Large intestine (tissue), 3 donors: ENCODE measurements around the gene PLXNA4. TPM values are rescaled to one million over a fixed set of nuclear protein-coding genes. Genes with fewer than 3 reads are reported as not detected.

Source experiments
- DNase-seq, 2 donors: peaks; one replicate each; pipeline versions ENCODE4 v3.0.0 to v3.0.0-alpha.2; 2013
- H3K27ac ChIP-seq: one replicate; pipeline ENCODE4 v1.5.1; 2013; ENCODE audit warnings: low read length
- H3K27me3 ChIP-seq: 2 replicates; pipeline ENCODE4 v1.6.1; 2013; ENCODE audit warnings: low read length; ENCODE audit not compliant: control insufficient read depth, insufficient read depth
- H3K36me3 ChIP-seq: 2 replicates; pipeline ENCODE4 v1.6.1; 2013; ENCODE audit warnings: low read length; ENCODE audit not compliant: control insufficient read depth, insufficient read depth
- H3K4me1 ChIP-seq: one replicate; pipeline ENCODE4 v1.6.1; 2013; ENCODE audit warnings: low read length; ENCODE audit not compliant: control insufficient read depth, insufficient read depth
- H3K4me3 ChIP-seq: one replicate; pipeline ENCODE4 v1.5.1; 2013; ENCODE audit warnings: low read length
- H3K9me3 ChIP-seq: one replicate; pipeline ENCODE4 v1.6.1; 2013; ENCODE audit warnings: mild to moderate bottlenecking, low read depth, low read length, moderate library complexity; ENCODE audit not compliant: control insufficient read depth
- whole genome bisulfite sequencing: methylation state at CpG from one replicate; pipeline ENCODE4 v1.1.5; 2013; ENCODE audit warnings: low lambda C conversion rate; ENCODE audit not compliant: insufficient coverage; 5-methylcytosine and 5-hydroxymethylcytosine counted together
- polyA plus RNA-seq: library from polyadenylated mRNA; unstranded; fragments of 120-200 nt; gene quantifications from one replicate; pipeline ENCODE4 v1.2.1, GENCODE V29; 2013

PLXNA4 gene
- polyA plus RNA-seq, 1 donor: 3.2 TPM

DNA sequence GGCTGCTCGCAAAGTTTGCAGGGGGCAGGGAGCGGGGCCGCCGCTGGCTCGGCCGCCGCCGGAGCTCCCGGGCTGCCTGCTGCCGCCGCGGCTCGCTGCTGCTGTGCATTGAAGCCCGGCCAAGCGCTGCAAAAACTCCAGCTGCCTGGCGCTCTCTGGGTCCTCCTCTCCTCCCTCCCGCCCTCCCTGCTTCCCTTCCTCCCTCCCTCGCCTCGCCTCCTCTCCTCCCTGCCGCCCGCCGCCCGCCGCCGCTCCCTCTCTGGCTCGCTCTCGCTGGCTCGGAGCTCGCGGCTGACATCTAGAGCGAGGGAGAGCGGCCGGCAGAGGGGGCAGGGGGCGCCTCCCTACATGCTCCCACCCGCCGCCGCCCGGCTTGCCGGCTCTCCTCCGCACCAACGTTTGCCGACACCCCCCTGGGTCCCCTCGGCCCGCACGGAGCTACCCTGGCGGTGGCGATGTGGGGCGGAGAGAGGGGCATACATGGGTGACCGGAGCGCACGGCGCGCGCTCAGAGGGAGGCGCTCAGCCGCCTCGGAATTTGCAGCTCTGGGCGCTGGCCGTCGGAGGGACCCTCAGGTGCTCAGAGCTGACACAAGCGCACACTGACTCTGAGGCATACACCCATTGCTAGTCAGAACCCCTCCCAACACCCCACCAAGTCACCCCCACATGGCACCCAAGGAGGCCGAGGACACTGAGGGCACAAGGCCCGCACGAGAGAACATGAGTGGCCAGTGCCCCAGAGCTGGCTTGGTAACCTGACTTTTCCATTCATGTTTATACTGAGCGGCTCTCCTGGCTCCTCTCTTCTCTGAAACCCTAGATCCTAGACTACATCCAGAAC, 1.2 kb upstream of the PLXNA4 start:
- peaks cover 2% of the 10 kb centered on the region for H3K4me1 ChIP-seq
- no peak overlapping the region for H3K4me3 ChIP-seq
- H3K36me3 ChIP-seq: no peaks in the 10 kb centered on the region
- H3K27ac ChIP-seq: no peak overlapping the region
- H3K9me3 ChIP-seq: peaks cover 6% of the 10 kb centered on the region
- peak; percentile 44 to 59 for DNase-seq
- no CpG with 5 or more reads among the region's 65 CpGs for WGBS
- peaks cover 72% of the 10 kb centered on the region for H3K27me3 ChIP-seq

DNA sequence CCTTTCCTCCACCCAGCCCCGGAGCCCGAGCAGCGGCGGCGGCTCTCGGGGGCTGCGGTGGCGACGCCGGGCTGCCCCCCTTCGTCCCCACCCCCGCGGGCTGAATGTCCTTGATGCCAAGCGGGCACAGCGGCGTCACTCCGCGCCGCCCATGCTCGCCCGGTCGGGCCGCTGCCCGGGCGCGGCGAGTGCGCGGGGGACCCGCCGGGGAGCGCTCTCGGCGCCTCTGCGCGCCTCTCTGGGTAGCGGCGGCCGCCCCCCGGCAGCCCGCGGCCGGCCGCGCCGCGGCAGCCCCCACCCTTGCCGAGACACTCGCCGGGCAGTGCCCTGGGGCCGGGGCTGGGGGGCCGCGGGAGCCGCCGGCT, 433 bp upstream of the PLXNA4 start:
- H3K36me3 ChIP-seq: no peaks in the 10 kb centered on the region
- H3K4me3 ChIP-seq: peak overlapping the region; percentile 12
- no CpG with 5 or more reads among the region's 55 CpGs for WGBS
- H3K27me3 ChIP-seq: peaks cover 75% of the 10 kb centered on the region
- DNase-seq: no peak
- peaks cover 6% of the 10 kb centered on the region for H3K9me3 ChIP-seq
- H3K4me1 ChIP-seq: peaks cover 2% of the 10 kb centered on the region
- no peak overlapping the region for H3K27ac ChIP-seq

GRCh38 chr7:132575419-132575981, 770 bp downstream of the PLXNA4 start:
- Histone ChIP-seq H3K27ac (no peak overlapping the region), H3K27me3 (peaks cover 87% of the 10 kb centered on the region), H3K36me3 (no peaks in the 10 kb centered on the region), H3K4me1 (peaks cover 2% of the 10 kb centered on the region), H3K4me3 (peak overlapping the region; percentile 12), H3K9me3 (peaks cover 6% of the 10 kb centered on the region)
- peak in 1 of 2 donors; percentile 38 for DNase-seq
- WGBS: no CpG with 5 or more reads among the region's 27 CpGs

DNA sequence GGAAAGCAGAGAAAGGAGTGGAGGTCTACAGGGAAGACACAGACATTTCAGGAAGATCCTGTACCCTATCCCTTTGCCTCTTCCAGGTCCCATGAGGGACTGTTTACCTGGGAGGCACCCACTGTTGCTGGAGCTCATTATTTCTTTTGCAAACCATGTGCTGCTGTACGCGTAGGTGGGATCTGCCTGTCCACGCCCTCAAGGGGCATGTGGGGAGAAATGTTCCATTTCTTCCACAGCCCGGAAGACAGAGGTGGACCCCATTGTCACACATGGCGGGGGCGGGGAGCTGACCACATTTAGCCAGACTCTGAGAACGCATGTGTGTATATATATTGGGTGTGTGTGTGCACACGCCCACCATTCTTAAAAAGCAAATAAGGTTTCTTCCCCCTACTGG, 2.0 kb downstream of the PLXNA4 start:
- WGBS: no CpG with 5 or more reads among the region's 8 CpGs
- no peak overlapping the region for H3K4me3 ChIP-seq
- no peak overlapping the region for H3K27ac ChIP-seq
- no peak for DNase-seq
- H3K9me3 ChIP-seq: peaks cover 6% of the 10 kb centered on the region
- peaks cover 89% of the 10 kb centered on the region for H3K27me3 ChIP-seq
- no peaks in the 10 kb centered on the region for H3K36me3 ChIP-seq
- peaks cover 2% of the 10 kb centered on the region for H3K4me1 ChIP-seq

DNA sequence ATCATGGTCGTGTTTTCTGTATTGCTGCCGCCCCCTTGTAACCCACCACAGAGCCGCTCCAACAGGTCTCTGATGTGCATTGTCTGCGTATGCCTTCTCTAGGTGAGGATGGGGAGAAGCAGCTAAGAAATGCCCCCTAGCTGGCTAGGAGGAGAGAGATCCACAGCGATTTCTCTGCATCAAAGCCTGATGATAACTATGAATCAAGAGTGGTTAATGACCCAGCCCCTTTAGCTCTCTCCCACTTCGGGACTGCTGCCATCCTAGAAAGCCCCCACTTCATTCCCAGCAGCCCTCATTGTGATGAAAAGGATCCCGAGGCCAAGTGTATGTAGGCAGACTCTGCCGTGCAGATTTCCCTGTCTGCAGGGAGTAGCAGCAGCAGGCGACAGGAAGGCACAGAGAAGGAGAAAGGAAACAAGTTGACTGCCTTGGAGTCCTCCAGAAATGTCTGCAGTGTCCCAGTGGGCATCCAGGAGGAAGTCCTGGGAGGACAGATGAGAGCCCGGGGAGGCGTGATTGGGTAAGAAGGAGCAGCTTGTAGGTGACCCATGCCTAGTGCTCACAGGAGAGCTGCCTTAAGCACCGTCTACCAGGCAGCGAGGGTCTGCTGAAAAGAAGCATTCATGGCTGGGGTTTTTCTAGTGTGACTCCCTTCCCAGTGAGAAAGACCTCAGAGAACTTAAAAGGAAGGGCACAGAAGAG, 2.9 kb downstream of the PLXNA4 start:
- no peak overlapping the region for H3K4me3 ChIP-seq
- no CpG with 5 or more reads among the region's 13 CpGs for WGBS
- peaks cover 86% of the 10 kb centered on the region for H3K27me3 ChIP-seq
- H3K4me1 ChIP-seq: peaks cover 2% of the 10 kb centered on the region
- no peak overlapping the region for H3K27ac ChIP-seq
- peaks cover 6% of the 10 kb centered on the region for H3K9me3 ChIP-seq
- H3K36me3 ChIP-seq: no peaks in the 10 kb centered on the region
- DNase-seq: no peak

- H3K9me3 ChIP-seq: peaks cover 6% of the 10 kb centered on the region
Measured at GRCh38 chr7:132572526-132572925, 3.7 kb downstream of the PLXNA4 start.

GRCh38 chr7:132571970-132572369, 4.3 kb downstream of the PLXNA4 start:
- Histone ChIP-seq H3K9me3 (peaks cover 6% of the 10 kb centered on the region), H3K4me1 (peaks cover 2% of the 10 kb centered on the region), H3K27ac (no peak overlapping the region), H3K36me3 (no peaks in the 10 kb centered on the region), H3K4me3 (no peak overlapping the region), H3K27me3 (peaks cover 87% of the 10 kb centered on the region)
- no peak for DNase-seq
- no CpG with 5 or more reads among the region's 2 CpGs for WGBS

More at GRCh38 chr7:132572526-132572925, 3.7 kb downstream of the PLXNA4 start:
- Histone ChIP-seq H3K4me1 (peaks cover 2% of the 10 kb centered on the region), H3K27ac (no peak overlapping the region), H3K27me3 (peaks cover 86% of the 10 kb centered on the region), H3K4me3 (no peak overlapping the region), H3K36me3 (no peaks in the 10 kb centered on the region)
- WGBS: no CpG with 5 or more reads among the region's 3 CpGs
- DNase-seq: no peak

DNA sequence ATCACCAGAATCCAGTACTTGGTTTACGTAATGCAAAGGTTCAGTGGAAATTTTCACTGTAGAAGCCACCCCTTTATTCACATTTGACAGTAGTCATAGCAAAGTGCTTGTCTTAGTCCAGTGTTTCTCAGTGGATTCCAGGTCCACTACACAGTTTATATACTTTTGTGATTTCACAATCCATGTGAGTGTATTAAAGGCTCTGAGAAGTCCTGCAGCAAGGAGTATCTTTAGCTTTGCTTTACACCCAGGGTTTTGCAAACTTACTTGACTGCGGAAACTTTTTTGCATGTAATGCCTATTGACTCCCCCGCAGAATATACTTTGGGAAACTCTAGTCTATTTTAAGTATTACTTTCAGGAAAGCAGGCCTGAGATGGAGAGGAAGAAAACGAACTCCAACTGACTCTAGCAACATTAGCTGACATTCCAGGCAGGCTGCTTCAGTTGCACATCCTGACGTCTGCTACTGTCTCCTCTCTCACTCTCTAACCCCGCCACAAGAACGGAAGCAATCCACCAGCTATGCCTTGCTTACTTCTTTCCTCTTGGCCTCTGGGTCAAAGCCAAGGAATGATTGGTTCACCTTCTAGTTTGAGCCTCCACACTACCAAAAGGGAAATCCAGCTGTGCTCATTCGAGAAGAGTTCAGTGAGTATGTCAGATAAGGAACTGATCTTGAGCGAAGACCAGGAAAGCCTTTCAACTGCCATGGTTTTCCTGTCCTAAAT, 6.2 kb downstream of the PLXNA4 start:
- Histone ChIP-seq H3K4me1 (no peaks in the 10 kb centered on the region), H3K27ac (no peak overlapping the region), H3K36me3 (no peaks in the 10 kb centered on the region), H3K27me3 (peaks cover 86% of the 10 kb centered on the region), H3K4me3 (no peak overlapping the region), H3K9me3 (no peaks in the 10 kb centered on the region)
- DNase-seq: peak in 1 of 2 donors; percentile 9
- 46% methylated on average over 2 of the region's 9 CpGs for WGBS

- no peaks in the 10 kb centered on the region for H3K36me3 ChIP-seq
- WGBS: no CpG with 5 or more reads among the region's 2 CpGs
- H3K4me1 ChIP-seq: no peaks in the 10 kb centered on the region
- no peak overlapping the region for H3K27ac ChIP-seq
- no peak overlapping the region for H3K4me3 ChIP-seq
- peaks cover 81% of the 10 kb centered on the region for H3K27me3 ChIP-seq
- DNase-seq: no peak
- H3K9me3 ChIP-seq: no peaks in the 10 kb centered on the region
Measured at GRCh38 chr7:132568962-132569361, 7.3 kb downstream of the PLXNA4 start.

DNA sequence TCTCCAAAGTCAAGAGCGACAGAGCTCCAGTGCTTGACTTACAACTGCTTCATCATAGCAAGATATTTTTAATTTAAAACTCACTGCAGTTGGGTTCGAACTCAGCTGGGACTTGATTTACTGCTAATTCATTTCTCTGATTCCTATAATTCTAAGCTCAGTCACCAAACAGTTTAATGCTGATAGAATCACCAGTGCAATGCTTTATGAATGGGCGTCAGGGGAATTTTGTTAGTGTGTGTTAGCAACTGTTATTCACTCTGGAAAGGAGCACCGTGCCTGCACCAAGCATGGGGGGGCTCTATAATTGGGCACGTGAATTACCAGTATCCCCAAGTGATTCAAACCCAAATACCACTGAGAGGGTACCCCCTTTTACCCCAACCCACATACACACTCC, 10.4 kb downstream of the PLXNA4 start:
- no CpG with 5 or more reads among the region's 5 CpGs for WGBS
- no peak for DNase-seq
- Histone ChIP-seq H3K9me3 (no peaks in the 10 kb centered on the region), H3K27ac (no peak overlapping the region), H3K27me3 (peaks cover 54% of the 10 kb centered on the region), H3K36me3 (no peaks in the 10 kb centered on the region), H3K4me1 (no peaks in the 10 kb centered on the region), H3K4me3 (no peak overlapping the region)
